ENCODE data around the gene SEZ6L2. TPM values are rescaled to one million over a fixed set of nuclear protein-coding genes. Genes with fewer than 3 reads are reported as not detected.
A peak's percentile ranks its signal among the peaks of the same experiment; 100 is the strongest.

SEZ6L2 gene
- total and polyA plus RNA-seq, 9 of the 15 experiments (the other 6 are each of a cell fraction or from before 2014, with no cell fraction given), result 0.10 to 2.1 (median 0.72) TPM

- Histone ChIP-seq H3K4me2 (ENCODE audit: insufficient read depth, low read length) (no peak overlapping the region), H3K9me3 (replicated peaks; ENCODE audit: control insufficient read depth, insufficient read depth, low read depth, low read length) (no peaks in the 10 kb centered on the region), H3K79me2 (ENCODE audit: control insufficient read depth, insufficient read depth, low read length) (peaks cover 11% of the 10 kb centered on the region; the same call in 2 of the 3 replicates), H3K27me3 (ENCODE audit: control insufficient read depth in 2 of 2, insufficient read depth in 2 of 2, low read length in 2 of 2) (no peaks in the 10 kb centered on the region), H3K36me3 (ENCODE audit: control insufficient read depth, insufficient read depth, low read length) (peaks cover 27% of the 10 kb centered on the region; the same call in 2 of the 3 replicates), H3K9me1 (ENCODE audit: control insufficient read depth, insufficient read depth, low read length) (no peaks in the 10 kb centered on the region), H3K4me3 (no peak overlapping the region), H3K4me1 (replicated peaks in 1 of 2; ENCODE audit: control insufficient read depth in 2 of 2, insufficient read depth in 2 of 2, low read length in 2 of 2) (peaks cover 4 to 32% of the 10 kb centered on the region in 2 experiments; a peak in 3 of 5 replicates), H2AFZ (ENCODE audit: low read depth, low read length) (no peak overlapping the region), H3K27ac (ENCODE audit: extremely low read depth, low read depth, low read length) (no peak overlapping the region), H4K20me1 (replicated peaks; ENCODE audit: control insufficient read depth, insufficient read depth, low read length) (no peaks in the 10 kb centered on the region), H3K9ac (ENCODE audit: insufficient read depth in 1 of 2, low read depth in 2 of 2, low read length in 2 of 2) (peak overlapping the region in 1 of 2 experiments; percentile 19; a peak in 1 of 4 replicates)
- BruUV-seq (replicated peaks), result no TSS peak
- TF ChIP-seq GABPA (tag; conservative IDR thresholded peaks at IDR 0.05; ENCODE audit: low read depth), result no peak
- no peak for TF ChIP-seq POLR2AphosphoS2 (IDR thresholded peaks at IDR 0.05; ENCODE audit: low read length)
- no peak for TF ChIP-seq NCOA6 (IDR thresholded peaks at IDR 0.05)
- no peak for TF ChIP-seq ZNF347 (CRISPR knock-in tag; IDR thresholded peaks at IDR 0.05; ENCODE audit: low read depth)
- no peak for TF ChIP-seq FOXA3 (CRISPR knock-in tag; conservative IDR thresholded peaks at IDR 0.05 in 1 of 2, IDR thresholded peaks at IDR 0.05 in 1 of 2)
- TF ChIP-seq HES1 (IDR thresholded peaks at IDR 0.05; ENCODE audit: low read depth), result no peak
- TF ChIP-seq ZNF124 (CRISPR knock-in tag; IDR thresholded peaks at IDR 0.05), result no peak
- TF ChIP-seq SIRT6 (IDR thresholded peaks at IDR 0.05; ENCODE audit: low read depth, low read length), result no peak
- TF ChIP-seq SREBF2 (CRISPR knock-in tag; IDR thresholded peaks at IDR 0.05), result no peak
- no peak for TF ChIP-seq KDM5B (IDR thresholded peaks at IDR 0.05; ENCODE audit: insufficient replicate concordance, low read depth, low read length)
- no peak for TF ChIP-seq ZBTB17 (CRISPR knock-in tag; IDR thresholded peaks at IDR 0.05)
- no peak for TF ChIP-seq KDM2B (CRISPR knock-in tag; IDR thresholded peaks at IDR 0.05)
- in situ Hi-C loops (cut with MboI) (no loop called here), intact Hi-C loops (cut with micrococcal nuclease) (loop anchor here (5.0 kb wide), 1 partner anchor 147 kb away; no protein-coding TSS in a partner anchor)
- DNase-seq (ENCODE audit: extremely low read depth in 1 of 4, low spot score in 3 of 4) (no peak), ATAC-seq (no peak), FAIRE-seq (no peak)
- ChIA-PET POLR2A (no interaction called here), CTCF (ENCODE audit: low intra/inter-chr PET ratio) (no interaction called here)
- 84% methylated on average over 9 of the region's 9 CpGs for WGBS (ENCODE audit: insufficient coverage, low coverage, missing lambda C conversion rate)
These were observed 39.1 kb downstream of the SEZ6L2 start for GRCh38 chr16:29860218-29860617.

Data from K562 (cell line).